ENCODE data around the gene TOR4A. TPM values are rescaled to one million over a fixed set of nuclear protein-coding genes. Genes with fewer than 3 reads are reported as not detected.
A peak's percentile ranks its signal among the peaks of the same experiment; 100 is the strongest.

TOR4A gene
- total RNA-seq, 1 donor from 2014 or later = 8.0 TPM

GRCh38 chr9:137295238-137295811 lies 17.8 kb downstream of the TOR4A start:
- H3K4me3 Mint-ChIP-seq (ENCODE audit: low read depth) = peak overlapping the region; percentile 35
- peaks cover 39% of the 10 kb centered on the region for H3K4me1 Mint-ChIP-seq (ENCODE audit: low read depth)
- H3K27ac Mint-ChIP-seq = peak overlapping the region; percentile 85
- DNase-seq (ENCODE audit: low spot score, unreplicated experiment) = no peak
- peaks cover 3% of the 10 kb centered on the region for H3K27me3 Mint-ChIP-seq
- no peaks in the 10 kb centered on the region for H3K9me3 Mint-ChIP-seq (ENCODE audit: low read depth)
- H3K36me3 Mint-ChIP-seq (ENCODE audit: insufficient read depth) = no peaks in the 10 kb centered on the region
- peak; percentile 70 for TF ChIP-seq CTCF (IDR thresholded peaks at IDR 0.05; ENCODE audit: unreplicated experiment)

GRCh38 chr9:137295849-137296669 lies 18.5 kb downstream of the TOR4A start:
- no peaks in the 10 kb centered on the region for H3K36me3 Mint-ChIP-seq (ENCODE audit: insufficient read depth)
- peak overlapping the region; percentile 77 for H3K4me3 Mint-ChIP-seq (ENCODE audit: low read depth)
- H3K9me3 Mint-ChIP-seq (ENCODE audit: low read depth) = no peaks in the 10 kb centered on the region
- peaks cover 3% of the 10 kb centered on the region for H3K27me3 Mint-ChIP-seq
- H3K27ac Mint-ChIP-seq = peak overlapping the region; percentile 88
- no peak for DNase-seq (ENCODE audit: low spot score, unreplicated experiment)
- TF ChIP-seq CTCF (IDR thresholded peaks at IDR 0.05; ENCODE audit: unreplicated experiment) = no peak
- peaks cover 41% of the 10 kb centered on the region for H3K4me1 Mint-ChIP-seq (ENCODE audit: low read depth)

GRCh38 chr9:137296670-137297664 lies 19.4 kb downstream of the TOR4A start:
- H3K36me3 Mint-ChIP-seq (ENCODE audit: insufficient read depth) = no peaks in the 10 kb centered on the region
- H3K4me3 Mint-ChIP-seq (ENCODE audit: low read depth) = peak overlapping the region; percentile 77

GRCh38 chr9:137297966-137298365 lies 20.4 kb downstream of the TOR4A start:
- H3K4me1 Mint-ChIP-seq (ENCODE audit: low read depth) = peaks cover 42% of the 10 kb centered on the region
- DNase-seq (ENCODE audit: low spot score, unreplicated experiment) = no peak
- peak overlapping the region; percentile 31 for H3K4me3 Mint-ChIP-seq (ENCODE audit: low read depth)
- H3K27ac Mint-ChIP-seq = peak overlapping the region; percentile 83
- no peaks in the 10 kb centered on the region for H3K36me3 Mint-ChIP-seq (ENCODE audit: insufficient read depth)
- TF ChIP-seq CTCF (IDR thresholded peaks at IDR 0.05; ENCODE audit: unreplicated experiment) = no peak
- peaks cover 3% of the 10 kb centered on the region for H3K27me3 Mint-ChIP-seq
- H3K9me3 Mint-ChIP-seq (ENCODE audit: low read depth) = no peaks in the 10 kb centered on the region

More at GRCh38 chr9:137296670-137297664, 19.4 kb downstream of the TOR4A start:
- DNase-seq (ENCODE audit: low spot score, unreplicated experiment) = no peak
- Mint-ChIP-seq H3K27ac (peak overlapping the region; percentile 88), H3K27me3 (peaks cover 3% of the 10 kb centered on the region), H3K9me3 (ENCODE audit: low read depth) (no peaks in the 10 kb centered on the region), H3K4me1 (ENCODE audit: low read depth) (peaks cover 41% of the 10 kb centered on the region)
- TF ChIP-seq CTCF (IDR thresholded peaks at IDR 0.05; ENCODE audit: unreplicated experiment) = no peak
